CD14-positive monocyte (primary cell): ENCODE data around the gene EFHC1. TPM values are rescaled to one million over a fixed set of nuclear protein-coding genes. Genes with fewer than 3 reads are reported as not detected.

Experiments
- DNase-seq, 3 donors: peaks; one replicate each; pipeline ENCODE4 v3.0.0-alpha.2; 2011 to 2022
- H2AFZ ChIP-seq: 2 replicates; pipeline ENCODE4 v1.6.0; 2012; ENCODE audit warnings: mild to moderate bottlenecking, low read depth, low read length, inconsistent platforms; ENCODE audit not compliant: insufficient read depth, poor library complexity, severe bottlenecking
- H3K27ac ChIP-seq, 2 donors: 1 replicate in 1 of 2; 2 replicates in 1 of 2; pipeline ENCODE4 v1.5.1; 2012 to 2013; ENCODE audit warnings: low read length in 2 of 2, control low read depth in 1 of 2, inconsistent platforms in 1 of 2, low read depth in 1 of 2, mild to moderate bottlenecking in 1 of 2
- H3K27me3 ChIP-seq, 2 donors: one replicate each; pipeline versions ENCODE4 v1.6.0 to v1.6.1; 2011 to 2013; ENCODE audit warnings: low read length in 2 of 2; ENCODE audit not compliant: control insufficient read depth in 2 of 2, insufficient read depth in 2 of 2
- H3K36me3 ChIP-seq, 2 donors: replicated peaks in 1 of 2; 1 replicate in 1 of 2; 2 replicates in 1 of 2; pipeline versions ENCODE4 v1.5.1 to v1.6.1; 2012 to 2013; ENCODE audit warnings: low read length in 2 of 2, control low read depth in 1 of 2, inconsistent platforms in 1 of 2, mild to moderate bottlenecking in 1 of 2; ENCODE audit not compliant: insufficient read depth in 2 of 2, control insufficient read depth in 1 of 2
- H3K4me1 ChIP-seq, 2 donors: 1 replicate in 1 of 2; 2 replicates in 1 of 2; pipeline versions ENCODE4 v1.5.1 to v1.6.1; 2012 to 2013; ENCODE audit warnings: low read length in 2 of 2, control low read depth in 1 of 2, inconsistent platforms in 1 of 2, mild to moderate bottlenecking in 1 of 2, moderate library complexity in 1 of 2; ENCODE audit not compliant: insufficient read depth in 2 of 2, control insufficient read depth in 1 of 2
- H3K4me2 ChIP-seq: replicated peaks from 2 replicates; pipeline ENCODE3; 2012; ENCODE audit warnings: low read length, moderate library complexity, mild to moderate bottlenecking; ENCODE audit not compliant: poor library complexity, severe bottlenecking; ENCODE audit errors: extremely low read depth
- H3K4me3 ChIP-seq, 3 experiments: fragments of 200-600 bp in 1 of 3; sonication (generic) in 1 of 3; replicated peaks in 1 of 3; 1 replicate in 2 of 3; 2 replicates in 1 of 3; pipeline ENCODE4 v1.5.1; 2011 to 2013; ENCODE audit warnings: low read length in 3 of 3, mild to moderate bottlenecking in 3 of 3, control low read depth in 2 of 3, low read depth in 2 of 3, inconsistent platforms in 1 of 3, moderate library complexity in 1 of 3
- H3K79me2 ChIP-seq: 2 replicates; pipeline ENCODE4 v1.6.0; 2012; ENCODE audit warnings: mild to moderate bottlenecking, control low read depth, inconsistent platforms, low read length, moderate library complexity; ENCODE audit not compliant: insufficient read depth
- H3K9ac ChIP-seq: 2 replicates; pipeline ENCODE4 v1.6.0; 2017; ENCODE audit warnings: low read length, mild to moderate bottlenecking; ENCODE audit not compliant: insufficient read depth, poor library complexity, severe bottlenecking
- H3K9me3 ChIP-seq, 2 donors: replicated peaks in 1 of 2; 1 replicate in 1 of 2; 2 replicates in 1 of 2; pipeline versions ENCODE4 v1.5.1 to v1.6.1; 2012 to 2013; ENCODE audit warnings: low read length in 2 of 2, control low read depth in 1 of 2; ENCODE audit not compliant: control insufficient read depth in 1 of 2, insufficient read depth in 1 of 2
- H4K20me1 ChIP-seq: 2 replicates; pipeline ENCODE4 v1.6.0; 2012; ENCODE audit warnings: mild to moderate bottlenecking, low read length, control low read depth, moderate library complexity; ENCODE audit not compliant: insufficient read depth
- H3K27ac Mint-ChIP-seq, 7 donors: one replicate each; pipeline ENCODE4 v1.8.0; 2020; ENCODE audit warnings: mild to moderate bottlenecking in 7 of 7, mixed read lengths in 7 of 7, moderate library complexity in 6 of 7, inconsistent platforms in 2 of 7
- H3K27me3 Mint-ChIP-seq, 3 donors: one replicate each; pipeline ENCODE4 v1.8.0; 2021 to 2022; ENCODE audit warnings: low read depth in 3 of 3, mild to moderate bottlenecking in 3 of 3, mixed read lengths in 3 of 3, moderate library complexity in 3 of 3, inconsistent platforms in 1 of 3
- H3K36me3 Mint-ChIP-seq, 2 donors: one replicate each; pipeline ENCODE4 v1.8.0; 2020; ENCODE audit warnings: mixed read lengths in 2 of 2, inconsistent platforms in 1 of 2, mild to moderate bottlenecking in 1 of 2
- H3K4me1 Mint-ChIP-seq: one replicate; pipeline ENCODE4 v1.8.0; 2020; ENCODE audit warnings: mild to moderate bottlenecking, mixed read lengths
- H3K4me3 Mint-ChIP-seq, 2 donors: one replicate each; pipeline ENCODE4 v1.8.0; 2020; ENCODE audit warnings: mild to moderate bottlenecking in 2 of 2, mixed read lengths in 2 of 2, moderate library complexity in 1 of 2
- H3K9me3 Mint-ChIP-seq, 7 donors: one replicate each; pipeline ENCODE4 v1.8.0; 2020 to 2022; ENCODE audit warnings: mixed read lengths in 7 of 7, mild to moderate bottlenecking in 6 of 7, moderate library complexity in 6 of 7, inconsistent platforms in 2 of 7
- CTCF ChIP-seq: fragments of 200-600 bp; IDR thresholded peaks from one replicate; pipeline ENCODE4 v1.8.0; 2022; ENCODE audit warnings: antibody characterized with exemption, mild to moderate bottlenecking
- WGBS: methylation state at CpG from one replicate; pipeline ENCODE4 v1.1.5; 2013; ENCODE audit warnings: missing lambda C conversion rate; ENCODE audit not compliant: insufficient coverage; 5-methylcytosine and 5-hydroxymethylcytosine counted together
- intact Hi-C, 2 donors: fragments of 100-400 bp; cut with micrococcal nuclease; formaldehyde crosslinking; loops; one replicate each; pipeline versions ENCODE4 v1.15.0 to v1.15.1; 2023
- polyA plus RNA-seq, 3 donors: library from polyadenylated mRNA; depleted of rRNA in 1 of 3; unstranded in 2 of 3; stranded (reverse) in 1 of 3; fragments of 300-500 nt in 2 of 3; fragments of >200 nt in 1 of 3; fragmentation: Illumina TruSeq in 2 of 3; gene quantifications; 1 replicate in 2 of 3; 2 replicates in 1 of 3; pipeline ENCODE4 v1.2.3, GENCODE V29; 2012 to 2021

EFHC1 gene
- polyA plus RNA-seq, 3 donors, result 0.30 to 13.5 (median 2.3) TPM

GRCh38 chr6:52538901-52539354, 118.8 kb downstream of the EFHC1 start:
- TF ChIP-seq CTCF, result no peak

GRCh38 chr6:52539607-52540006, 119.5 kb downstream of the EFHC1 start:
- intact Hi-C loops, result no loop called here
- peaks cover 6 to 31% of the 10 kb centered on the region in 2 donors for H3K36me3 ChIP-seq
- DNase-seq, result no peak
- TF ChIP-seq CTCF, result no peak
- peaks cover 72% of the 10 kb centered on the region for H4K20me1 ChIP-seq
- H3K9me3 Mint-ChIP-seq, result no peaks in the 10 kb centered on the region
- H3K27me3 Mint-ChIP-seq, result no peaks in the 10 kb centered on the region
- H2AFZ ChIP-seq, result no peak overlapping the region
- no peaks in the 10 kb centered on the region for H3K4me1 ChIP-seq
- H3K27ac Mint-ChIP-seq, result no peak overlapping the region
- no peak overlapping the region for H3K4me3 Mint-ChIP-seq
- H3K36me3 Mint-ChIP-seq, result peaks cover 23 to 32% of the 10 kb centered on the region in 2 donors
- peaks cover 70% of the 10 kb centered on the region for H3K79me2 ChIP-seq
- H3K4me1 Mint-ChIP-seq, result peaks cover 13% of the 10 kb centered on the region
- WGBS, result 95% methylated on average over 3 of the region's 6 CpGs
- H3K4me2 ChIP-seq, result no peak overlapping the region
- no peak overlapping the region for H3K4me3 ChIP-seq
- no peaks in the 10 kb centered on the region for H3K27me3 ChIP-seq
- no peaks in the 10 kb centered on the region for H3K9me3 ChIP-seq
- H3K9ac ChIP-seq, result no peak overlapping the region
- no peak overlapping the region for H3K27ac ChIP-seq

More at GRCh38 chr6:52538901-52539354, 118.8 kb downstream of the EFHC1 start:
- Mint-ChIP-seq H3K4me3 (no peak overlapping the region), H3K27me3 (no peaks in the 10 kb centered on the region), H3K9me3 (no peaks in the 10 kb centered on the region), H3K36me3 (peaks cover 25 to 32% of the 10 kb centered on the region in 2 donors), H3K4me1 (peaks cover 13% of the 10 kb centered on the region), H3K27ac (no peak overlapping the region)
- Histone ChIP-seq H2AFZ (no peak overlapping the region), H3K9ac (no peak overlapping the region), H3K9me3 (no peaks in the 10 kb centered on the region), H3K79me2 (peaks cover 65% of the 10 kb centered on the region), H3K36me3 (peaks cover 10 to 31% of the 10 kb centered on the region in 2 donors), H3K4me2 (no peak overlapping the region), H3K4me1 (no peaks in the 10 kb centered on the region), H3K4me3 (no peak overlapping the region), H3K27me3 (no peaks in the 10 kb centered on the region), H4K20me1 (peaks cover 67% of the 10 kb centered on the region), H3K27ac (no peak overlapping the region)
- no peak for DNase-seq
- intact Hi-C loops, result no loop called here
- 100% methylated on average over 4 of the region's 5 CpGs for WGBS
